Measurements from ENCODE around the gene RS1.

Gene RS1

GRCh38 chrX:18668071-18668835 lies 3.7 kb downstream of the RS1 start:
- DNase-seq (ENCODE audit: low spot score): no peak

- DNase-seq (ENCODE audit: low spot score): no peak
Measured at GRCh38 chrX:18666614-18667013, 5.3 kb downstream of the RS1 start.

GRCh38 chrX:18664947-18665346 lies 7.0 kb downstream of the RS1 start:
- DNase-seq (ENCODE audit: low spot score): no peak

- DNase-seq (ENCODE audit: low spot score): no peak
Measured at GRCh38 chrX:18661273-18661672, 10.6 kb downstream of the RS1 start.

- DNase-seq (ENCODE audit: low spot score): no peak
Measured at GRCh38 chrX:18654875-18655836, 16.8 kb downstream of the RS1 start.

GRCh38 chrX:18652636-18653035 lies 19.3 kb downstream of the RS1 start:
- DNase-seq (ENCODE audit: low spot score): no peak

- DNase-seq (ENCODE audit: low spot score): no peak
Measured at GRCh38 chrX:18650662-18651061, 21.2 kb downstream of the RS1 start.

GRCh38 chrX:18649498-18649951 lies 22.4 kb downstream of the RS1 start:
- no peak for DNase-seq (ENCODE audit: low spot score)

GRCh38 chrX:18647621-18648020 lies 24.3 kb downstream of the RS1 start:
- no peak for DNase-seq (ENCODE audit: low spot score)

GRCh38 chrX:18643853-18644252 lies 28.1 kb downstream of the RS1 start:
- no peak for DNase-seq (ENCODE audit: low spot score)

GRCh38 chrX:18643243-18643642 lies 28.7 kb downstream of the RS1 start:
- DNase-seq (ENCODE audit: low spot score): no peak

GRCh38 chrX:18640686-18641085 lies 31.2 kb downstream of the RS1 start:
- DNase-seq (ENCODE audit: low spot score): no peak

- no peak for DNase-seq (ENCODE audit: low spot score)
Measured at GRCh38 chrX:18639280-18639679, 32.6 kb downstream of the RS1 start.

GRCh38 chrX:18638398-18638797 lies 33.5 kb downstream of the RS1 start:
- no peak for DNase-seq (ENCODE audit: low spot score)

- DNase-seq (ENCODE audit: low spot score): no peak
Measured at GRCh38 chrX:18630934-18631333, 41.0 kb downstream of the RS1 start.

GRCh38 chrX:18624599-18624998 lies 47.3 kb downstream of the RS1 start:
- no peak for DNase-seq (ENCODE audit: low spot score)

GRCh38 chrX:18620349-18620748 lies 51.6 kb downstream of the RS1 start:
- no peak for DNase-seq (ENCODE audit: low spot score)

GRCh38 chrX:18619288-18619687 lies 52.6 kb downstream of the RS1 start:
- no peak for DNase-seq (ENCODE audit: low spot score)

GRCh38 chrX:18617407-18617750 lies 54.5 kb downstream of the RS1 start:
- DNase-seq (ENCODE audit: low spot score): no peak

- no peak for DNase-seq (ENCODE audit: low spot score)
Measured at GRCh38 chrX:18616688-18617406, 55.1 kb downstream of the RS1 start.

- no peak for DNase-seq (ENCODE audit: low spot score)
Measured at GRCh38 chrX:18613930-18614639, 57.8 kb downstream of the RS1 start.

GRCh38 chrX:18607966-18608365 lies 63.9 kb downstream of the RS1 start:
- no peak for DNase-seq (ENCODE audit: low spot score)
